Naive B cell (primary cell): ENCODE measurements around the gene EARS2. TPM values are rescaled to one million over a fixed set of nuclear protein-coding genes. Genes with fewer than 3 reads are reported as not detected.

Experiments
- ATAC-seq, 2 donors: fragments of 150-1000 bp; cut with Tn5 transposase; 2 replicates each; pipeline ENCODE4 v1.10.0; 2021; ENCODE audit warnings: low read depth in 2 of 2, mild to moderate bottlenecking in 2 of 2, moderate library complexity in 2 of 2
- DNase-seq: peaks from one replicate; pipeline ENCODE4 v3.0.0; 2022
- H3K27ac Mint-ChIP-seq, 6 donors: one replicate each; pipeline ENCODE4 v1.8.0; 2020 to 2022; ENCODE audit warnings: mild to moderate bottlenecking in 6 of 6, mixed read lengths in 6 of 6, moderate library complexity in 5 of 6, inconsistent platforms in 2 of 6
- H3K27me3 Mint-ChIP-seq, 3 donors: one replicate each; pipeline ENCODE4 v1.8.0; 2021 to 2022; ENCODE audit warnings: mixed read lengths in 3 of 3, mild to moderate bottlenecking in 1 of 3
- H3K36me3 Mint-ChIP-seq, 2 donors: one replicate each; pipeline ENCODE4 v1.8.0; 2020 to 2022; ENCODE audit warnings: mixed read lengths in 2 of 2, inconsistent platforms in 1 of 2, mild to moderate bottlenecking in 1 of 2
- H3K4me1 Mint-ChIP-seq, 3 donors: one replicate each; pipeline ENCODE4 v1.8.0; 2020 to 2022; ENCODE audit warnings: mixed read lengths in 3 of 3, inconsistent platforms in 1 of 3, mild to moderate bottlenecking in 1 of 3, moderate library complexity in 1 of 3
- H3K4me3 Mint-ChIP-seq, 8 donors: one replicate each; pipeline ENCODE4 v1.8.0; 2020 to 2022; ENCODE audit warnings: mild to moderate bottlenecking in 8 of 8, mixed read lengths in 8 of 8, moderate library complexity in 8 of 8, inconsistent platforms in 2 of 8
- H3K9me3 Mint-ChIP-seq, 7 donors: one replicate each; pipeline ENCODE4 v1.8.0; 2020 to 2022; ENCODE audit warnings: mixed read lengths in 7 of 7, mild to moderate bottlenecking in 5 of 7, inconsistent platforms in 2 of 7, moderate library complexity in 1 of 7
- polyA plus RNA-seq, 6 donors: library from polyadenylated mRNA; unstranded; fragments of 300-500 nt; fragmentation: Illumina TruSeq; gene quantifications; one replicate each; pipeline ENCODE4 v1.2.3, GENCODE V29; 2021; ENCODE audit warnings: low read depth in 6 of 6

EARS2 gene
- polyA plus RNA-seq, 6 donors from 2014 or later: 3.8 to 15.0 (median 8.2) TPM

GRCh38 chr16:23579371-23579770 is 22.2 kb upstream of the EARS2 start:
- ATAC-seq (no peak), DNase-seq (no peak)
- peak overlapping the region in 2 of 6 donors; percentile 22 to 49 for H3K27ac Mint-ChIP-seq
- peaks cover 4 to 6% of the 10 kb centered on the region in 2 donors for H3K36me3 Mint-ChIP-seq
- H3K4me1 Mint-ChIP-seq: peaks cover 0 to 3% (median 0%) of the 10 kb centered on the region in 3 donors
- H3K9me3 Mint-ChIP-seq: peaks cover 0 to 2% (median 0%) of the 10 kb centered on the region in 7 donors
- H3K27me3 Mint-ChIP-seq: no peaks in the 10 kb centered on the region
- H3K4me3 Mint-ChIP-seq: no peak overlapping the region

- Mint-ChIP-seq H3K27me3 (no peaks in the 10 kb centered on the region), H3K36me3 (no peaks in the 10 kb centered on the region), H3K4me3 (no peak overlapping the region), H3K4me1 (peaks cover 0 to 3% (median 0%) of the 10 kb centered on the region in 3 donors), H3K27ac (no peak overlapping the region), H3K9me3 (peaks cover 0 to 2% (median 0%) of the 10 kb centered on the region in 7 donors)
- no peak for DNase-seq
- ATAC-seq: no peak
Observed at GRCh38 chr16:23578101-23578830, 21.1 kb upstream of the EARS2 start.

- DNase-seq (no peak), ATAC-seq (no peak)
- H3K27me3 Mint-ChIP-seq: no peaks in the 10 kb centered on the region
- no peak overlapping the region for H3K4me3 Mint-ChIP-seq
- H3K36me3 Mint-ChIP-seq: no peaks in the 10 kb centered on the region
- H3K9me3 Mint-ChIP-seq: peaks cover 0 to 2% (median 0%) of the 10 kb centered on the region in 7 donors
- H3K27ac Mint-ChIP-seq: peak overlapping the region in 1 of 6 donors; percentile 83
- peaks cover 0 to 3% (median 0%) of the 10 kb centered on the region in 3 donors for H3K4me1 Mint-ChIP-seq
Observed at GRCh38 chr16:23577493-23577892, 20.3 kb upstream of the EARS2 start.

- no peak overlapping the region for H3K27ac Mint-ChIP-seq
- DNase-seq (no peak), ATAC-seq (no peak)
- no peak overlapping the region for H3K4me3 Mint-ChIP-seq
- H3K27me3 Mint-ChIP-seq: no peaks in the 10 kb centered on the region
- H3K36me3 Mint-ChIP-seq: no peaks in the 10 kb centered on the region
- H3K9me3 Mint-ChIP-seq: peaks cover 0 to 2% (median 0%) of the 10 kb centered on the region in 7 donors
- H3K4me1 Mint-ChIP-seq: peaks cover 12 to 15% (median 12%) of the 10 kb centered on the region in 3 donors
Observed at GRCh38 chr16:23575834-23576233, 18.7 kb upstream of the EARS2 start.

GRCh38 chr16:23573817-23574216 is 16.7 kb upstream of the EARS2 start:
- no peaks in the 10 kb centered on the region for H3K27me3 Mint-ChIP-seq
- peaks cover 0 to 7% of the 10 kb centered on the region in 2 donors for H3K36me3 Mint-ChIP-seq
- H3K4me1 Mint-ChIP-seq: peaks cover 25 to 30% (median 26%) of the 10 kb centered on the region in 3 donors
- ATAC-seq (no peak), DNase-seq (no peak)
- H3K9me3 Mint-ChIP-seq: peaks cover 0 to 4% (median 0%) of the 10 kb centered on the region in 7 donors
- no peak overlapping the region for H3K4me3 Mint-ChIP-seq
- H3K27ac Mint-ChIP-seq: peak overlapping the region in 1 of 6 donors; percentile 11

GRCh38 chr16:23572394-23572793 is 15.2 kb upstream of the EARS2 start:
- DNase-seq (no peak), ATAC-seq (no peak)
- Mint-ChIP-seq H3K9me3 (peaks cover 0 to 4% (median 0%) of the 10 kb centered on the region in 7 donors), H3K36me3 (peaks cover 0 to 7% of the 10 kb centered on the region in 2 donors), H3K27ac (peak overlapping the region in 3 of 6 donors; percentile 22 to 73 (median 50)), H3K27me3 (no peaks in the 10 kb centered on the region), H3K4me1 (peaks cover 25 to 30% (median 26%) of the 10 kb centered on the region in 3 donors), H3K4me3 (no peak overlapping the region)

GRCh38 chr16:23571895-23572294 is 14.7 kb upstream of the EARS2 start:
- H3K36me3 Mint-ChIP-seq: peaks cover 0 to 7% of the 10 kb centered on the region in 2 donors
- DNase-seq (no peak), ATAC-seq (no peak)
- H3K4me3 Mint-ChIP-seq: peak overlapping the region in 2 of 8 donors; percentile 40 to 71
- peak overlapping the region; percentile 36 to 83 (median 67) for H3K27ac Mint-ChIP-seq
- H3K27me3 Mint-ChIP-seq: no peaks in the 10 kb centered on the region
- peaks cover 25 to 30% (median 26%) of the 10 kb centered on the region in 3 donors for H3K4me1 Mint-ChIP-seq
- peaks cover 0 to 4% (median 0%) of the 10 kb centered on the region in 7 donors for H3K9me3 Mint-ChIP-seq

GRCh38 chr16:23570992-23571632 is 14.0 kb upstream of the EARS2 start:
- ATAC-seq (peak; percentile 96 to 97), DNase-seq (peak; percentile 57)
- H3K4me3 Mint-ChIP-seq: peak overlapping the region; percentile 10 to 78 (median 62)
- H3K27me3 Mint-ChIP-seq: no peaks in the 10 kb centered on the region
- H3K9me3 Mint-ChIP-seq: peaks cover 0 to 4% (median 0%) of the 10 kb centered on the region in 7 donors
- H3K4me1 Mint-ChIP-seq: peaks cover 25 to 30% (median 26%) of the 10 kb centered on the region in 3 donors
- peak overlapping the region; percentile 50 to 86 (median 60) for H3K27ac Mint-ChIP-seq
- peaks cover 0 to 7% of the 10 kb centered on the region in 2 donors for H3K36me3 Mint-ChIP-seq

GRCh38 chr16:23567602-23568001 is 10.5 kb upstream of the EARS2 start:
- Mint-ChIP-seq H3K9me3 (peaks cover 0 to 4% (median 0%) of the 10 kb centered on the region in 7 donors), H3K4me1 (peaks cover 26 to 33% (median 32%) of the 10 kb centered on the region in 3 donors), H3K27ac (peak overlapping the region in 2 of 6 donors; percentile 65 to 81), H3K27me3 (no peaks in the 10 kb centered on the region), H3K4me3 (no peak overlapping the region), H3K36me3 (peaks cover 3 to 23% of the 10 kb centered on the region in 2 donors)
- ATAC-seq: no peak
- DNase-seq: no peak

- DNase-seq: no peak
- Mint-ChIP-seq H3K9me3 (peaks cover 0 to 4% (median 0%) of the 10 kb centered on the region in 7 donors), H3K36me3 (peaks cover 4 to 26% of the 10 kb centered on the region in 2 donors), H3K4me1 (peaks cover 25 to 29% (median 29%) of the 10 kb centered on the region in 3 donors), H3K4me3 (no peak overlapping the region), H3K27me3 (no peaks in the 10 kb centered on the region), H3K27ac (no peak overlapping the region)
- ATAC-seq: no peak
Observed at GRCh38 chr16:23566724-23567123, 9.6 kb upstream of the EARS2 start.

GRCh38 chr16:23564575-23565363 is 7.6 kb upstream of the EARS2 start:
- no peak for DNase-seq
- Mint-ChIP-seq H3K36me3 (peaks cover 4 to 24% of the 10 kb centered on the region in 2 donors), H3K27me3 (no peaks in the 10 kb centered on the region), H3K27ac (no peak overlapping the region), H3K4me3 (no peak overlapping the region), H3K4me1 (peaks cover 9 to 21% (median 10%) of the 10 kb centered on the region in 3 donors), H3K9me3 (peaks cover 0 to 3% (median 0%) of the 10 kb centered on the region in 7 donors)
- no peak for ATAC-seq

- Mint-ChIP-seq H3K9me3 (no peaks in the 10 kb centered on the region), H3K4me3 (no peak overlapping the region), H3K36me3 (peaks cover 4 to 19% of the 10 kb centered on the region in 2 donors), H3K27ac (no peak overlapping the region), H3K4me1 (peaks cover 7 to 28% (median 16%) of the 10 kb centered on the region in 3 donors), H3K27me3 (no peaks in the 10 kb centered on the region)
- no peak for ATAC-seq
- no peak for DNase-seq
Observed at GRCh38 chr16:23563186-23563585, 6.0 kb upstream of the EARS2 start.

GRCh38 chr16:23562505-23562904 is 5.4 kb upstream of the EARS2 start:
- Mint-ChIP-seq H3K4me1 (peaks cover 7 to 29% (median 16%) of the 10 kb centered on the region in 3 donors), H3K27me3 (no peaks in the 10 kb centered on the region), H3K36me3 (peaks cover 4 to 19% of the 10 kb centered on the region in 2 donors), H3K4me3 (no peak overlapping the region), H3K27ac (peak overlapping the region in 2 of 6 donors; percentile 6 to 47), H3K9me3 (no peaks in the 10 kb centered on the region)
- no peak for ATAC-seq
- no peak for DNase-seq
